Measurements from ENCODE around the gene CD86.

DNA sequence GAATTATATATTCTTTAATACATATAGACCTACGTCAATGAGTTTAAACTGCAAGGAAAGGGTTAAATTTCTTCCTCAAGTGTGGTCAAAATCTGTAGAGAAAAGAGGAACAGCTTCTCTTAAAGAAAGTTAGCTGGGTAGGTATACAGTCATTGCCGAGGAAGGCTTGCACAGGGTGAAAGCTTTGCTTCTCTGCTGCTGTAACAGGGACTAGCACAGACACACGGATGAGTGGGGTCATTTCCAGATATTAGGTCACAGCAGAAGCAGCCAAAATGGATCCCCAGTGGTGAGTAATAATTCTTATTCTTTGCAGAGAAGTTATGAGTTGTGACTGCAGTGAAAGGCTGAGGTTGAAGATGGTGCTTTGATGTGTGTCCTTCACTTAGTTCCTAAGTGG is at the start of gene CD86:
- TF ChIP-seq EZH2 (IDR thresholded peaks at IDR 0.05) (no peak), POLR2AphosphoS5 (IDR thresholded peaks at IDR 0.05; ENCODE audit: borderline replicate concordance, low read depth, low read length) (no peak)
